Peyer's patch (tissue), 4 donors: ENCODE results near the gene DCAF17. TPM values are rescaled to one million over a fixed set of nuclear protein-coding genes. Genes with fewer than 3 reads are reported as not detected.
"Not testable (repeated sequence)": the region's sequence is repeated elsewhere in the genome, so short reads cannot be mapped to it uniquely, and the experiment has no call there.

ENCODE experiments used
- DNase-seq, 3 donors: peaks; one replicate each; pipeline ENCODE4 v3.0.0-alpha.2; 2017 to 2019
- H3K27ac ChIP-seq, 4 donors: fragments of 200-600 bp; sonication (generic); one replicate each; pipeline ENCODE4 v1.5.1; 2016 to 2019
- H3K27me3 ChIP-seq, 2 donors: fragments of 200-600 bp; sonication (generic); one replicate each; pipeline ENCODE4 v1.5.1; 2019
- H3K36me3 ChIP-seq, 3 donors: fragments of 200-600 bp; sonication (generic); one replicate each; pipeline ENCODE4 v1.5.1; 2016 to 2019
- H3K4me1 ChIP-seq, 4 donors: fragments of 200-600 bp; sonication (generic); one replicate each; pipeline ENCODE4 v1.5.1; 2016 to 2019
- H3K4me3 ChIP-seq, 4 donors: fragments of 200-600 bp; sonication (generic); 1 replicate in 3 of 4; 2 replicates in 1 of 4; pipeline ENCODE4 v1.5.1; 2016 to 2019; ENCODE audit warnings: mild to moderate bottlenecking in 1 of 4
- H3K9me3 ChIP-seq, 4 donors: fragments of 200-600 bp; sonication (generic); one replicate each; pipeline ENCODE4 v1.5.1; 2016 to 2019; ENCODE audit warnings: mild to moderate bottlenecking in 1 of 4
- CTCF ChIP-seq, 6 experiments: fragments of 450-650 bp in 4 of 6; fragments of 200-600 bp in 2 of 6; sonication (generic) in 1 of 6; IDR thresholded peaks; one replicate each; pipeline ENCODE4 v1.5.1; 2017 to 2019; ENCODE audit warnings: antibody characterized with exemption in 6 of 6, mild to moderate bottlenecking in 3 of 6, moderate library complexity in 1 of 6
- POLR2A ChIP-seq, 2 donors: fragments of 450-650 bp; IDR thresholded peaks; one replicate each; pipeline ENCODE4 v1.5.1; 2017; ENCODE audit warnings: antibody characterized with exemption in 2 of 2, mild to moderate bottlenecking in 2 of 2, moderate library complexity in 2 of 2
- total RNA-seq, 4 donors: library from RNA; depleted of rRNA; stranded (reverse); fragments of >200 nt; gene quantifications; one replicate each; pipeline ENCODE4 v1.1.0, GENCODE V29; 2016

The DCAF17 gene
- total RNA-seq, 4 donors from 2014 or later: 17.3 to 29.7 (median 24.9) TPM

- TF ChIP-seq POLR2A (IDR thresholded peaks at IDR 0.05) (no peak), CTCF (IDR thresholded peaks at IDR 0.05) (no peak)
- Histone ChIP-seq H3K27ac (no peak overlapping the region), H3K4me1 (no peaks in the 10 kb centered on the region)
Measured at GRCh38 chr2:171410101-171410500, 23.9 kb upstream of the DCAF17 start.

GRCh38 chr2:171410624-171411023 lies 23.4 kb upstream of the DCAF17 start:
- TF ChIP-seq CTCF (IDR thresholded peaks at IDR 0.05) (no peak), POLR2A (IDR thresholded peaks at IDR 0.05) (no peak)
- no peak for DNase-seq
- Histone ChIP-seq H3K27me3 (no peaks in the 10 kb centered on the region), H3K36me3 (no peaks in the 10 kb centered on the region), H3K4me3 (no peak overlapping the region), H3K9me3 (no peaks in the 10 kb centered on the region), H3K27ac (no peak overlapping the region), H3K4me1 (no peaks in the 10 kb centered on the region)

More at GRCh38 chr2:171410101-171410500, 23.9 kb upstream of the DCAF17 start:
- H3K4me3 ChIP-seq: no peak overlapping the region
- H3K36me3 ChIP-seq: no peaks in the 10 kb centered on the region
- H3K27me3 ChIP-seq: no peaks in the 10 kb centered on the region
- DNase-seq: no peak
- no peaks in the 10 kb centered on the region for H3K9me3 ChIP-seq

GRCh38 chr2:171411214-171411613 lies 22.8 kb upstream of the DCAF17 start:
- no peak for DNase-seq
- TF ChIP-seq POLR2A (IDR thresholded peaks at IDR 0.05) (no peak), CTCF (IDR thresholded peaks at IDR 0.05) (no peak)

GRCh38 chr2:171411791-171412483 lies 22.1 kb upstream of the DCAF17 start:
- H3K9me3 ChIP-seq: no peaks in the 10 kb centered on the region
- H3K4me1 ChIP-seq: no peaks in the 10 kb centered on the region
- H3K27me3 ChIP-seq: no peaks in the 10 kb centered on the region
- TF ChIP-seq POLR2A (IDR thresholded peaks at IDR 0.05) (no peak), CTCF (IDR thresholded peaks at IDR 0.05) (no peak)
- H3K4me3 ChIP-seq: no peak overlapping the region
- H3K27ac ChIP-seq: no peak overlapping the region
- no peak for DNase-seq
- H3K36me3 ChIP-seq: no peaks in the 10 kb centered on the region

More at GRCh38 chr2:171411214-171411613, 22.8 kb upstream of the DCAF17 start:
- no peaks in the 10 kb centered on the region for H3K4me1 ChIP-seq
- no peaks in the 10 kb centered on the region for H3K9me3 ChIP-seq
- H3K4me3 ChIP-seq: no peak overlapping the region
- H3K36me3 ChIP-seq: no peaks in the 10 kb centered on the region
- H3K27ac ChIP-seq: no peak overlapping the region
- H3K27me3 ChIP-seq: no peaks in the 10 kb centered on the region

- Histone ChIP-seq H3K27me3 (no peaks in the 10 kb centered on the region), H3K4me1 (no peaks in the 10 kb centered on the region), H3K36me3 (no peaks in the 10 kb centered on the region), H3K27ac (no peak overlapping the region), H3K9me3 (no peaks in the 10 kb centered on the region), H3K4me3 (no peak overlapping the region)
- DNase-seq: no peak
- TF ChIP-seq CTCF (IDR thresholded peaks at IDR 0.05) (no peak), POLR2A (IDR thresholded peaks at IDR 0.05) (no peak)
Measured at GRCh38 chr2:171412571-171413175, 21.4 kb upstream of the DCAF17 start.

- H3K27ac ChIP-seq, H3K4me1 ChIP-seq, H3K27me3 ChIP-seq, H3K4me3 ChIP-seq, H3K36me3 ChIP-seq, DNase-seq, H3K9me3 ChIP-seq: not testable (repeated sequence)
Measured at GRCh38 chr2:171414645-171415044, 19.4 kb upstream of the DCAF17 start.
